ENCODE results near the gene RPH3AL.

The RPH3AL gene

DNA sequence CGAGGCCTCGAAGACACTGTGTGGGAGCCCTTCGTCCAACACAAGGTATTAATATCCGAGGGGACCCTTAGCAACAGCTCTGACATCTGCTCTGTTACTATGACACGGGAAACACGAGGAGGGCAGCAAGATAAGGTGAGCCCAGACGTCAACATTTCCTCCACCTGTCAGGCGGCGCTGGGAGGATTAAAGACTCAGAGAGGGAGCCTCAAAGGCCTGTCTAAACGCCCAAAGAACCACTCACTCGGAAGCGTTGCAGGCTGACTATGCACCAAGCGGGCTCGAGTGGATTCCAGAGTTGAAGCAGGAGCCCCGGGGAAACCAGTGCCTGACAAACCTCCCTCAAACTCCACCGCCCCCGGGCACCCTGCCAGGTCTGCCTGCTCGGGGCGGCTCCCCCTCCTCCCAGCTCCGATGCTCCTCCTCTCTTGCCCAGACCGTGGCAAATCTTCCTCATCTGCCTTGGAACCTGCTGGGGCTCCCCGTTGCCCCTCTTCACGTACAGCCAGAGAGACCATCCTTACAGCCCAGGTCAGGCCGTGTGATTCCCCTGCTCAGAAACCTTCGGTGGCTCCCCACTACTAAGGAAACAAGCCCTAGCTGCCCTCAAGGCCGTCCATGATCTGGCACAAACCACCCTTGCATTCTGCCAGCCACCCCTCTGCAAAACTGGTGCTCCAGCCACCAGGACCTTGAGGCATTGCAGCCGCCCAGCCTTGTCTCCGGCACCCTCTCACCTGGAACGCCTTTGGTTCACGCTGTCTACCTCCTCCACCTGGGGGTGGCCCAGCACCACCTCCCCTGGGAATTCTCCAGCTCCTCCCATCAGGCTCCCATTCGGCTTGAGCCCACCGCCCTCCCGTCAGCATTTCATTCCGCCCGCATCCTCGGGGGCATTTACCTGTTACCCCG, 16.2 kb downstream of the RPH3AL start:
- DNase-seq (ENCODE audit: low read depth): no peak

DNA sequence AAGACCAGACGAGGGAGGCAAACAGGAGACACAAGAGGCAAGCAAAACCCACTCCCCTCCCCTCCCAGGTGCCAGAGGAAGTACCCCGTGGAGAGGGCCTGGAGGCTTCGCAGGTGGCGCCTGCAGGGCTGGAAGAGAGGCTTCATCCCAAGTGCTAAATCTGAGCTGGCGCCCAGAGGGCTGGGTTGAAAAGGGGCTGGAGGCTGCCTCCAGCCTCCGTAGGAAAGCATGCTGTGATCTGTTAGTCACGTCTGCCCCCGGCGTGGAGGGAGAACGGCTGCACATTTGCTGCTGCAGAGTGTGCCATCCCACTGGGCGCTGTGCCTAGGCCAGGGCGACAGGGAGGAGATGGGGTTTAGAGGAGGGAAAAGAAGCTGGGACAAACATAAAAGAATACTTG, 16.9 kb downstream of the RPH3AL start:
- DNase-seq (ENCODE audit: low read depth): no peak

DNA sequence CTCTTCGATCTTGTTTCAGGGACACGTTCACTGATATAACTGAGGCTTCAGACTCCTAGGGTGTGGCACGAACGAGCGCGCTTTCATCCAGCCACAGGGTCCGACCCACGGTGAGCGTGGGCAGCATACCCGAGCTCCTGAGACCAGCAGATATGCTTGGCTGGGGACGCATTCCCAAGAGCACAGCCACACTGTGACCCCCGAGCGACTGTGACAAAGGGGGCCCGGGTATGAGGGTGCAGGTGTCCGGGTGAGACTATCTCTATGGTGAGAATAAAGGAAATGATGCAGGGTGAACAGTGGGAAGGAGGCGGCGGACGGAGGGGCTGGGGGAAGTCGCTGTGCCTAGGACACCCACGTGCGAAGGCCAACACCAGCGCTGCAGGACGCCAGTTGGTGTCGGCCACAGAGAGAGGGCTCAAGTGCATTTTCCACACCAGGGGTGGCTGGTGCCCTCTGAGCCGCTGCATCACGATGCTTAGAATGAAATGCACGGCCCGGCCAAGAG, 17.6 kb downstream of the RPH3AL start:
- no peak for DNase-seq (ENCODE audit: low read depth)

DNA sequence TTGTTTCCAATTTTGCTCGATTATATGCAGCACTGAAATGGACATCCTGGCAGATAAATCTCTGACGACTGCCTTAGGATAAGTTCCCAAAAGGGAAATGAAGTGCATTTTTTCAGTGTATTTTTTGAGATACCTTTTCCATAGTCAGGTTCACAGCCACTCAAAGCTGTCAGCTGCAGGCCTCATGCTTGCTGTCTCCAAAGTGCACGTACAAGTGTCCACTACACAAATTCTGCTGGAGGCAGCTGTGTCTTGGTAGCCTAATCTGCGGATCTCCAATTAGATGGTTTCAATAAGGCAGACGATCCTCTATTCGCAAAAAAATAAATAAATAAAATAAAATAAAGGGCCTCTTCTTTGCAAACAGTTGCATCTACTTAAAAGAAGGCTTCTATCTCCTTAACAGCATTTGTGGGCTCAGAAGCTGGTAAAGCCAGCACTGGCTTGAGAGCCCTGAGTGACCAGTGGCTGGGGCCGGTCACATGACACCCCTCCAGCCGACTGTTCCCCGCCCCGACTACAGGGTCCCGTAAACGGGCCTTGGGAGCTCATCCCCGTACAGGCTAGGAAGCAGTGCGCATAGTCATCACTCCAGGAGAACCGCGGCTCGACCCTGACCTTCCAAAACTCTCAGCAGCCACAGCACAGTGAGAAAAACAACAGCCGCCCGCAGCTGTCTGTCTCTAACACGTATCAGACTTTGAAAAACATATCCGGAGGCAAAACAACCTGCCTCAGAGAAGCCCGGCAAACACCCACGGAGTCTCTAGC, 18.8 kb downstream of the RPH3AL start:
- no peak for DNase-seq (ENCODE audit: low read depth)

DNA sequence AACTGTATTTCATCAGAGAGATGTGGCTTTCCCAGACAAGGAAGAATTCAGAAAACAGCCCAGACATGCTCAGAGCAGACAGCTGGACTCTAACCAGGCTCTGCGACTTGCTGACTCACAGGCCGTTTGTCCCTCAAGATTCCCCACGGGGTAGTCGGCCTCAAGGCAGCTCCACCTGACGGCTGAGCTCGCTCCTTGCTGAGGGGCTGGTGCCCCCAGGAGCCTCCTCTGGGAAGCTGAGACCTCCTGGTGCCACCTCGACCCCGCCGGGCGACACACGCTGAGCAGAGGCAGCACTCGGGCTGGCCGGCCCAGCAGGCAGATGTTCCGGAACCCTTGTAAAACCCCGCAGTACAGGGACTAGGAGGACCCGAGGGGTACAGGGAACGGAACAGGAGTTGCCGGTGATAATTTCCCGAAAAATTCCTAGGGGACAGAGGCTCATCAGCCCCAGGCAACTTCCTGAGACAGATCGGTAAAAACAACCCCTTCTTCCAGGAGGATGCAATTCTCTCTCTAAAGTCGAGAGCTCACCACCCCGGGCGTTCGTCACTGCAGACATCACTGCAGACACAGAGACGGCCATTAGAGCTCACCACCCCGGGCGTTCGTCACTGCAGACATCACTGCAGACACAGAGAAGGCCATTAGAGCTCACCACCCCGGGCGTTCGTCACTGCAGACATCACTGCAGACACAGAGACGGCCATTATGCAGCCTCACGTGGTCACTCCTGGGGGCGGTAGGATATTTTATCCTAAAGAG, 19.9 kb downstream of the RPH3AL start:
- no peak for DNase-seq (ENCODE audit: low read depth)

DNA sequence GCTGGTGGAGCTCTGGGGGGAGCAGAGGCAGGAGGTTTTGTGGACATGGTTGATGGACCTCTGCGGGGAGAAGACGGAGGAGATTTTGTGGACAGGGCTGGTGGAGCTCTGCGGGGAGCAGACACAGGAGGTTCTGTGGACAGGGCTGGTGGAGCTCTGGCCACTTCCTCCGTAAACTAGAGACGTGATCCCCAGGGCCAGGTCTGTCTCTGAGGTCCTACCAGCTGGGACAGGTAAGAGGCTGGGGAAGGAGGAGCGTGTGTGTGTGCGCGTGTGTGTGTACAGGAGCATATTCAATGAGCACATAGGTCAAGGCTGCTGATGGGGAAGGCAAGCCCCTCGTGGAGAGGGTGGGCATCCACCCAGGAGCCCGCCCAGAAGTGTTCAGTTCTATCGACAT, 20.6 kb downstream of the RPH3AL start:
- no peak for DNase-seq (ENCODE audit: low read depth)

DNA sequence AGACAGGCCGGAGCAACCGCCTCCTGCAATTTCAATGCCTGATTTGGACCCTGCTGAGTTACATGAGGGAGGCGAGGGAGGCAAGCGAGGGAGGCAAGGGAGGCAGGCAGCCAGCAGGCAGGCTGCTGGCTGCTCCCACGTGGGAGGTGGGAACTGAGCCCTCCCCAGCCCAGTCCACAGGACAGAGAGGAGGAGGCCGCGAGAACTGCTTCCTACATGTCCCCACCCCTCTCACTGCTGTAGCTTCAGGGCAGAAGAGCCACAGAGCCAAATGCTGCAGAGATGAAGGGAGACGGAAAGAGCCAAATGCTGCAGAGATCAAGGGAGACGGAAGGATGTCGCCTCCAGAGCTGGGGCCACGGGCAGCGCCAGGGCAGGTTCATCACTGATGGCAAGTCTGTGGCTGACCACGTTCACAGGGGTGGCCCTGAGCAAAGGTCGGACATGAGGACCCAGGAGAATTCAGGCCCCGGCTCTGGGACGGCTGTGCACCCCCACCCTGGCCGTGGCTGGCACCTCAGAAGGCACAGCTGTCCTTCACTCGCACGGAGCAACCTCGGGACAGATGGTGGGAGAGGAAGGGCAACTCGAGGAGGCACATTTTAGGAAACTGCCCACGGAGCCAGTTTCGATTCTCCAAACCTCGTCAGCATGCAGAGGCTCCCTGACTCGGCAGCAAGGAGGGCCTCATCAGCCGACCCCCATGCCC, 21.5 kb downstream of the RPH3AL start:
- no peak for DNase-seq (ENCODE audit: low read depth)

DNA sequence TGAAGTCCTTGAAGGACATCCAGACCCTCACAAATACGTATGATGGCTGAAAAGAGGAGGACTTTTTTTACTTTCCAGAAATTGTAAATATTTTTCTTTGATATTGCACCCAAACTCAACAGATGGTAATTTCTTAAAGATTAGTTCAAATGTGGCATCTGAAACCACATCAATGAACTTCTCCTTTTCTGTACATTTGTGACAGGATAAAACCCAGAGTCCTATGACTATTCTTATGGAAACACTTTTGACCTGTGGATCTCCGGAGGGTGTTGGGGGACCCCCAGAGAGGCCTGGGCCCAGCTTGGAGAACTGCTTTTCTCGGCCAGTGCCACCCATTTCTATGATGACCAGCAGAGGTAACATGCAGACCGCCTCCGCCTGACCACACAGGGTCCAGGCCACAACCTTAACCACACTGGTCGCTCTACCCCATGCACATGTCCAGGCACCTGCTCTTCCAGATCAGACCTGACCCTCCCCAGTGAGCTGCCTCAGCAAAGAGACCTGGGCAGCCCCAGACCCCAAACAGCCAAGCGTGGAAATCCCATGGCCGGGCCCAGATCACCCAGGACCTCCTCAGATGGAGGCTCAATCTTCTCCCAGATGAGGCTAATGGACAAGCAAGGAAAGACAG, 22.7 kb downstream of the RPH3AL start:
- no peak for DNase-seq (ENCODE audit: low read depth)

DNA sequence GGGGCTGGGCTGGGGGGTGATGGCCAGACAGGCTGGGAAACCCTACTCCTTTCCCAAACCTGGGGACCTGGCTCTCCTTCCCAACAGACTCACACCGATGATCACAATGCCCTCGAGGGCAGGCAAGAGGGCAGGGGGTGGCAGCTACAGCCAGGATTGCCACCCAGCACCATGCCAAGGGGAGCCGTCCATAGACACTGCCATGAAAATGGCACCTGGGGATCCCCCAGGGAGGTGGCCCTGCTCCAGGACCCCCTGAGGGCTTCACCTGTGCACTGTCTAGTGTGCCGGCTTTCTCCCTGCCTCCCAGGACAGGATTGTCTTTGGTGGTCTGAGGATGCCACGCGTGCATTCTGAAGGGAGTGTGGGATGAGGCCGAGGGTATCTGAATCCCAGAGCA, 24.6 kb downstream of the RPH3AL start:
- DNase-seq (ENCODE audit: low read depth): no peak

DNA sequence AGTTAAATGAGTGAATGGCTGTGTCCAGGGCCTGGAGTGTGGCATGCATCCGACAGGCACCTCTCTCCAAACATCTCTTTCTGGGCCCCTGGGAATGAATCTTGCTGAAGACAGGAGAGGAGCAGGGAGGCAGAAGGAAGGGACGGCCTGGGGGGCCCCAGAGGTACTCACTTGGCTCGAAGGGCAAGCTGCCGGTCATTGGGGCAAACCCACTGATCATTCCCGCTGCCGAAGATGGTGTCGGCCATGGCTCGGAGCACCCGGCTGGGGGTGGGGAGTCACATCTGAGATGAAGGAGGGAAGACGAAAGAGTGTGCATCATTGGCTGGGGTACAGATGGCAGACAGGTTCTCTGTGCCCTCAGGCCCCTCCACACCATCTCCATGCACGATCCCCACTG, 25.3 kb downstream of the RPH3AL start:
- DNase-seq (ENCODE audit: low read depth): no peak

DNA sequence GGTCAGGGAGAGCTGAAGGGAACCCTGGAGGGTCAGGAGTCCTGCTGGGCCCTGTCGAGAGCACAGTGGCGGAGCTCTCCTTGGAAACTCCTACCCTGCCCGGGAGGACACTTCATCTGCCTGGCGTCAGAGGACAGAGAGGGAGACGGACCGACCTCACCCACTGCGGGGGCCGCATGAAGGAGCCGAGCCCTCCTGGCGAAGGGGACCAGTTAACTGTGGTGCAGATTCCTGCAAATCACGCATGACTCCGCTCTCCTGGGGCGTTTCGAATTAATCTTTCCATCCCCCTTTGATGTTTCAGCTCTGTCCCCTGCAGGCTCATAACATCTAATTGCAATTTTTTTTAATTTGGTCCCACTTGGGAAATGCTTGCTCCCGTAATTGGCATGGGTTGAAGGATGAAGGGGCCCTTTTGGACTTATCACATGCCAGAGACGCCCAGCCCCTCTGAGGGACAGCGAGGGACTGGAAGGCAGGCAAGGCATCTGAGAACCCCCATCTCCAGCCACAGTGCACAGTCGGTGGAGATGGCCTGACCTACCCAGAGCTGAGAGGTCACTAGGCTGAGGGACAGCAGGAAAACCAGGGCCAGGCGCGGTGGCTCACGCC, 26.5 kb downstream of the RPH3AL start:
- no peak for DNase-seq (ENCODE audit: low read depth)

DNA sequence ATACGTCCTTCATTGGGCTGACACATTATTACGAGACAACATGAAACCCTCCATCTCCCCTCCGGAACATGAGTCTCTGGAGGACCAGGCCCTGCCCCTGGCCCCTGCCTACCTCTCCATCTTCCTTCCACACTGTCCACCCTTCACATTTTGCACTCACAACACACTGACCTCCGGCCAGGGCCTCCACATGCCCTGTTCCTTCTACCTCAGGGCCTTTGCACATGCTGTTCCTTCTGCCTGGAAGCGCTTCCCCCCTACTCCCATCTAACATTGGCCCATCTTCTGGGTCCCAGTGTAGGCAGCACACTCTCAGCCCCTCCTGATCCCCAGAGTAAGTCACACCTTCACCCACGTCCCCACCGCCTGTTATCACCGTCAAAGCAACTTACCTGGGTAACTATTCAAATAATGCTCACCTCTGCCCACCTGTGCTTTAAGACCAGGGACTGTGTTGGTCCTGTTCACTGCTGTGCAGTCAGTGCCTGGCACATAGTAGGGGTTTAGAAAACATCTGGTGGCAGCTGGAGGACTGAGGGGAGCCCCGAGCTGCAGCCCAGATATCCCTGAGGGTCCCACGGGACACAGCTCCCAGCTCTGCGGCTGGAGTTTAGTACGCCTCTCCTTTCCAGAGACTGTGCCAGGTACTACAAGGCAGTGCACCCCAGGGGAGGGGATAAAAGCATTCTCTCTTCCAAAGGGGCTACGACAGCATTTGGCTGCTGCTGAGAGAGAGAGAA, 27.2 kb downstream of the RPH3AL start:
- DNase-seq (ENCODE audit: low read depth): no peak

DNA sequence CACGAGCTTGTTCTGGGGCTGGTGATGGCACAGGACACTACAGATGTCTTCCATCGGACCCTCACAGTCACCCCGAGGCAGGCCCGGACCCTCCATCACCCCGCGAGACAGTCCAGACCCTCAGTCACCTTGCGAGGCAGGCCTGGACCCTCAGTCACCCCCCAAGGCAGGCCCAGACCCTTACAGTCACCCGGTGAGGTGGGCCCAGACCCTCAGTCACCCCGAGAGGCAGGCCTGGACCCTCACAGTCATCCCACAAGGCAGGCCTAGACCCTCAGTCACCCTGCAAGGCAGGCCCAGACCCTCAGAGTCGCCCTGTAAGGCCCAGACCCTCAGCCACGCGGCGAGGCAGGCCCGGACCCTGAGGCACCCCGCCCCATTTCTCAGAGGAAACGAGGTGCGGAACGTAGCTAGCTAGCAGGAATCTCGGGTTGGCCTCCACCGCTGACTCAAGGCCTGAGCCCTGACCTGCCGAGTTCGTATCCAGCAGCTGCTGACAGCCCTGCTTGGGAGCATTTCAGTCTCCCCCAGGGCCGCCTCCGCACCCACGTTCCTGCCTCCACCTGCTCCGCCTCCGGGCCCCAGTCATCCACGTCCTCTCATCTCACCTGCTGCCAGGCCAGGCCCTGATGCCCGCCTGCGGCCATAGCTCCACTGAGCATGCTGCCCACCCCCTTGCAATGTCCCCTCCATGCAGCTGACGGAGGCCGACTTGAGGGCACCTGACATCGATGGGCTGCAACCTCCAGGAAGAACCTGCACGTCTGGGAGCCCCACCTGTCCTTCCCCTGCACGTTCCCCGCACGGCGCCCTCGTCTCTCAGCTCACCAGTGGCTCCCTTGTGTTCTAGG, 28.7 kb downstream of the RPH3AL start:
- DNase-seq (ENCODE audit: low read depth): no peak

DNA sequence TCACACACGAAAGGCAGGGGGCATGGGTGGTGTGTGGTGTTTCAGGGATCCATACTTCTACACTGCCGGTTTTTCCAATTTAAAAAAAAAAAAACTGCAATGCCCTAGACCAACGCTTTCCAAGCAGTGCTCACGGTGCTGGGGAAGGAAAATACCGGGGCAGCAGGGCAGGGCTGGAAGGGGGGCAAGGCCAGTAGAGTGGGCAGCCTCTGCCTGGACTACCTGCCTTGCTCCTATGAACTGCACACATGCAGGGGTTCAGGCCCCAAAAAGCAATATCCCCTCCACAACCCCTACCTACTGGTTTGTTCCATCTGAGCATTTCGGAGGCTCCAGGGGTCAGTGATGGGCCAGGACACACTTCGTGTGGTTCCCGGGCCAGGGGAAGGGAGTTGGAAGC, 29.4 kb downstream of the RPH3AL start:
- no peak for DNase-seq (ENCODE audit: low read depth)

DNA sequence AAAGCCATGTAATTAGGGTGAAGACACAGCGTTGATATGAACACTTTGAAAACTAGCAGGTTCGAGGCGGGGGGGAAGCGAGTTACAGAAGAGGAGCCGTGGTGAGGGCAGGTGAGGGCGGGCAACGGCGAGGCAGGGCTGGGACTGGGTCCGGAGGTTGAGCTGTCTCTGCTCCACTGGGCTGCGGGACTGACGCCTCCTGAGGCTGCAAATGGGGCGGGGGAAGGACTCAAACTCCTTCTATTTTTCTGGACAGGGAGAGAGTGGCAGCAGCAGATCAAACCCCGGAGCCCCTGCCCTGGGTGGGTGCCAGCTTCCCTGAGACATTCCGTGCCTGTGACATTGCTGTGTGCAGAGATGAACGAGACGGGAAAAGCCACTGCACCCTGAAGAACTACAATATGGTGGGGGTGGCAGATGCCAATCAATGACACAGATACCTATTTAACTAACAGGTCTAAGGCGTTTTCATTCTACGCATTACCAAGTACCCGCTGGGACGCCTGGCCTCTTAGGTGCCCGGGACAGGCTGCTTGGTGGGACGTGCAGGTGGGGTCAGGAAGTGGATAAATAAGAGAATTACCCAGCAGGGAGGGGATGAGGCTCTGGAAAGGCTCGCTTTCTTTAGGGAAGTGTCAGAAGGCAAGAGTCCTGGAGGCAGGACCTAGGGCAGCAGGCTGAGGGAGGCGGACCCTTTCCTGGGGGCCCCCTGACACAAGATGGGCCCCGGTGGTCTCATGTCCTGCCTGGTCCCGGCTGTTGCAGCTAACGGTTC, 30.4 kb downstream of the RPH3AL start:
- DNase-seq (ENCODE audit: low read depth): no peak

DNA sequence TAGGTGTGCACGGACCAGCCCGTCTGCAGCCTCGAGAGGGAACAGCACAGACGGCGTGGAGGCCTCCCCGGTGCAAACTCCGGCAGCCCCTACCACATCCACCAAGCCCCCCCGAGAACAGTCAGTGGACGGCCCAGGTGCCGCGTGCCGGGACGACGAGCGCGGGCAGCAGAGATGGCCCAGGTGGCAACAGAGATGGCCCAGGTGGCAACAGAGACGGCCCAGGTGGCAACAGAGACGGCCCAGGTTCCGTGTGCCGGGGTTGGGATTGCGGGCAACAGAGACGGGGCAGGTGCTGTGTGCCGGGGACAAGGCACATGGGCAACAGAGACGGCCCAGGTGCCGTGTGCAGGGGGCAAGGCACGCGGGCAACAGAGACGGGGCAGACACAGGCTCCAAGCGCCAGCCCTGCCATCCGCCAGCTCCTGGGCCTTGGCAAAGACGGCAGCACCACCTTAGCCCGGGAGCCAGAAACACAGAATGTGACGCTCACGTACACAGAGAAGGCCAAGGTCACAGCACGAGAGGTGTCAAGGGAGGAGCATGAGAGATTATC, 31.1 kb downstream of the RPH3AL start:
- no peak for DNase-seq (ENCODE audit: low read depth)

DNA sequence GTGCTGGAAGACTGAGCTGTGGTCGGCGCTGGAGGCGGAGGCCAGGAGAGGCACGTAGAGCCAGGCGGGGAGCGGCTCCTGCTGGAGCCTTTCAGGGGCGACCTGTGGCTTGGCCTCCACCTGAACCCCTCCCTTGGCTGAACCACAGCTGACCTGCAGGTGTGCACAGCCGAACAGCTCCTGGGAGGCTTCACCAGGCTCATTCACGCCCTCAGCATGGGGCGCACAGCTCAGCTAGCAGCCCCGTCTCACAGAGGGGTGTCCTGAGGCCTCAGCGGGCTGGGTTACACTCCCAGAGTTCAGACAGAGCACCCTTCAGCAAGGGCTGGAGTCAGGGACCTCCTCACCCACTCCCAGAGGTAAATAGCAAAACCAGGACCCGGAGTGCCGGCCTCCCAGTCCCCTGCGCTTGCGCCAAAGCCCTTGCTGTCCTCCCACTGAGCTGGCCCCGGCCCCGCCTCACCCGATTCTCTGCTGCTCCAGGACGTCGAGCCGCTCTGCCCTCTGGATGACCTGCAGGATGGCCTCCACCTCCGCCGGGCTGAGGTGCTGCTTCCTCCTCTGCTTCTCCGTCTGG, 31.7 kb downstream of the RPH3AL start:
- DNase-seq (ENCODE audit: low read depth): no peak

DNA sequence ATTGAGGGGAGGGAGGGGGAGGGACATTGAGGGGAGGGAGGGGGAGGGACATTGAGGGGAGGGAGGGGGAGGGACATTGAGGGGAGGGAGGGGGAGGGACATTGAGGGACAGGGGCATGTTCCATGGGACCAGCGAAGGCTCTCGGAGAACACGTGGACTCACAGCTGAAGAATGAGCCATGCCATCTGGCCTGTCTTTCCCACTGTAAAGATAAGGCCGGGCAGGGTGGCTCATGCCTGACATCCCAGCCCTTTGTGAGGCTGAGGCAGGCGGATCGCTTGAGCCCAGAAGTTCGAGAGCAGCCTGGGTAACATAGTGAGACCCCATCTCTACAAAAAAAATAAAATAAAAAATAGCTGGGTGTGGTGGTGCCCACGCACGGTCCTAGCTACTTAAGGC, 32.5 kb downstream of the RPH3AL start:
- no peak for DNase-seq (ENCODE audit: low read depth)
